Measurements from ENCODE around the gene ADD1. TPM values are rescaled to one million over a fixed set of nuclear protein-coding genes. Genes with fewer than 3 reads are reported as not detected.

The ADD1 gene
- total and polyA plus RNA-seq, 2 donors from 2014 or later = 232 to 313 TPM

GRCh38 chr4:2931512-2932301 lies 88.1 kb downstream of the ADD1 start:
- Histone ChIP-seq H3K27me3 (ENCODE audit: control insufficient read depth, insufficient read depth, low read length) (no peaks in the 10 kb centered on the region), H3K4me1 (ENCODE audit: control insufficient read depth in 2 of 3, insufficient read depth in 2 of 3, low read depth in 1 of 3, low read length in 3 of 3) (peaks cover 0 to 21% (median under 1%) of the 10 kb centered on the region in 3 donors), H3K27ac (ENCODE audit: low read depth in 2 of 2, low read length in 2 of 2) (peak overlapping the region in 1 of 2 donors; percentile 22), H3K9me3 (ENCODE audit: control insufficient read depth in 2 of 3, insufficient read depth in 1 of 3, low read length in 3 of 3) (no peaks in the 10 kb centered on the region), H3K4me3 (ENCODE audit: low read length in 3 of 3) (no peak overlapping the region), H3K9ac (ENCODE audit: low read length in 3 of 3) (no peak overlapping the region), H3K36me3 (ENCODE audit: control insufficient read depth in 2 of 3, insufficient read depth in 3 of 3, low read length in 3 of 3) (peaks cover 2 to 33% (median 6%) of the 10 kb centered on the region in 3 donors)
- peak in 2 of 5 donors; percentile 30 to 90 for DNase-seq
- no peak for FAIRE-seq
- TF ChIP-seq, protein P1, sequence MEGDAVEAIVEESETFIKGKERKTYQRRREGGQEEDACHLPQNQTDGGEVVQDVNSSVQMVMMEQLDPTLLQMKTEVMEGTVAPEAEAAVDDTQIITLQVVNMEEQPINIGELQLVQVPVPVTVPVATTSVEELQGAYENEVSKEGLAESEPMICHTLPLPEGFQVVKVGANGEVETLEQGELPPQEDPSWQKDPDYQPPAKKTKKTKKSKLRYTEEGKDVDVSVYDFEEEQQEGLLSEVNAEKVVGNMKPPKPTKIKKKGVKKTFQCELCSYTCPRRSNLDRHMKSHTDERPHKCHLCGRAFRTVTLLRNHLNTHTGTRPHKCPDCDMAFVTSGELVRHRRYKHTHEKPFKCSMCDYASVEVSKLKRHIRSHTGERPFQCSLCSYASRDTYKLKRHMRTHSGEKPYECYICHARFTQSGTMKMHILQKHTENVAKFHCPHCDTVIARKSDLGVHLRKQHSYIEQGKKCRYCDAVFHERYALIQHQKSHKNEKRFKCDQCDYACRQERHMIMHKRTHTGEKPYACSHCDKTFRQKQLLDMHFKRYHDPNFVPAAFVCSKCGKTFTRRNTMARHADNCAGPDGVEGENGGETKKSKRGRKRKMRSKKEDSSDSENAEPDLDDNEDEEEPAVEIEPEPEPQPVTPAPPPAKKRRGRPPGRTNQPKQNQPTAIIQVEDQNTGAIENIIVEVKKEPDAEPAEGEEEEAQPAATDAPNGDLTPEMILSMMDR (IDR thresholded peaks at IDR 0.05; ENCODE audit: borderline replicate concordance, extremely low read depth, insufficient read depth) = no peak
- intact Hi-C loops (cut with DNase I) = no loop called here

GRCh38 chr4:2932321-2932950 lies 88.8 kb downstream of the ADD1 start:
- TF ChIP-seq, protein P1 (IDR thresholded peaks at IDR 0.05; ENCODE audit: borderline replicate concordance, extremely low read depth, insufficient read depth) = no peak
- Histone ChIP-seq H3K36me3 (ENCODE audit: control insufficient read depth in 2 of 3, insufficient read depth in 3 of 3, low read length in 3 of 3) (peaks cover 2 to 27% (median 4%) of the 10 kb centered on the region in 3 donors), H3K27ac (ENCODE audit: low read depth in 2 of 2, low read length in 2 of 2) (no peak overlapping the region), H3K9me3 (ENCODE audit: control insufficient read depth in 2 of 3, insufficient read depth in 1 of 3, low read length in 3 of 3) (no peaks in the 10 kb centered on the region), H3K4me3 (ENCODE audit: low read length in 3 of 3) (no peak overlapping the region), H3K27me3 (ENCODE audit: control insufficient read depth, insufficient read depth, low read length) (no peaks in the 10 kb centered on the region), H3K4me1 (ENCODE audit: control insufficient read depth in 2 of 3, insufficient read depth in 2 of 3, low read depth in 1 of 3, low read length in 3 of 3) (peaks cover 0 to 26% (median 3%) of the 10 kb centered on the region in 3 donors), H3K9ac (ENCODE audit: low read length in 3 of 3) (no peak overlapping the region)
- DNase-seq (peak in 2 of 5 donors; percentile 42 to 79), FAIRE-seq (no peak)
- intact Hi-C loops (cut with DNase I) = no loop called here

DNA sequence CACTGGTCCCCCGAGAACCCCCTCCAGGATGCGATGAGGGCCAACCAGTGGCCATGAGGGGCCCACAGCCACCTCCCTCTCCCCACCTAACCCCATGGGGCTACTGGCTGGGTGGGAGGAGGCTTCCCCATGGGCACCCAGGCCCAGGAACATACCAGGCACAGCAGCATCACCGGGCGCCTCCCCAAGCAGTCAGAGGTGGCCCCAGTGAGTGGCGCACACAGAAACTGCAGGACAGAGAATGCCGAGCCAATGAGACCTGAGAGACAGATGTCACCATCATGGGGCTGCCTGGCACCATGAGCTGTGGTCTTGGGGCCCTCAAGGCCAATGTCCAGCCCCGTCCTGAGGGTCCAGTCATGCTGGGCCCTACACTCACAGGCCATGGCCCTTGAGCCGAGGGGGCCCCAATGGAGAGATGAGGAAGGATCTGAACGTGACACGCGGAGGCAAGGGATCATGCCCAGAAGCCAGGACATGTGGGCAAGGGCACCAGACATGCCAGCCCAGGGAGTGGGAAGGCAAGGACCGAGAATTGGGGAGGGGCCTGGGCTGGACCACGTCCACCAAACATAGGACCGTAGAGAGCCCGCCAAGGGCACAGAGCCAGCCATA lies 89.4 kb downstream of the ADD1 start:
- no peaks in the 10 kb centered on the region for H3K9me3 ChIP-seq (ENCODE audit: control insufficient read depth in 2 of 3, insufficient read depth in 1 of 3, low read length in 3 of 3)
- peaks cover 0 to 24% (median 4%) of the 10 kb centered on the region in 3 donors for H3K36me3 ChIP-seq (ENCODE audit: control insufficient read depth in 2 of 3, insufficient read depth in 3 of 3, low read length in 3 of 3)
- peak overlapping the region in 1 of 3 donors; percentile 12 for H3K9ac ChIP-seq (ENCODE audit: low read length in 3 of 3)
- intact Hi-C loops (cut with DNase I) = no loop called here
- peaks cover 0 to 28% (median 3%) of the 10 kb centered on the region in 3 donors for H3K4me1 ChIP-seq (ENCODE audit: control insufficient read depth in 2 of 3, insufficient read depth in 2 of 3, low read depth in 1 of 3, low read length in 3 of 3)
- peak in 1 of 5 donors; percentile 79 for DNase-seq
- peak overlapping the region in 1 of 3 donors; percentile 60 for H3K4me3 ChIP-seq (ENCODE audit: low read length in 3 of 3)
- no peak for FAIRE-seq
- H3K27me3 ChIP-seq (ENCODE audit: control insufficient read depth, insufficient read depth, low read length) = no peaks in the 10 kb centered on the region
- peak overlapping the region in 1 of 2 donors; percentile 23 for H3K27ac ChIP-seq (ENCODE audit: low read depth in 2 of 2, low read length in 2 of 2)
- TF ChIP-seq, protein P1 (IDR thresholded peaks at IDR 0.05; ENCODE audit: borderline replicate concordance, extremely low read depth, insufficient read depth) = no peak
